Stimulated activated naive CD8-positive, alpha-beta T cell treated with anti-CD3 and anti-CD28 coated beads, Interleukin-15, Interleukin-2, amounts not matched to agents 100 ng/mL and 50 ng/mL, for 24 hours (primary cell): ENCODE data around the gene KIF19.
"Not testable (repeated sequence)": the region's sequence is repeated elsewhere in the genome, so short reads cannot be mapped to it uniquely, and the experiment has no call there.

ENCODE experiments used
- H3K27ac Mint-ChIP-seq: one replicate; pipeline ENCODE4 v1.8.0; 2021; ENCODE audit warnings: mild to moderate bottlenecking, mixed read lengths
- H3K27me3 Mint-ChIP-seq: one replicate; pipeline ENCODE4 v1.8.0; 2021; ENCODE audit warnings: mixed read lengths
- H3K36me3 Mint-ChIP-seq: one replicate; pipeline ENCODE4 v1.8.0; 2021; ENCODE audit warnings: low read depth, mixed read lengths
- H3K4me1 Mint-ChIP-seq: one replicate; pipeline ENCODE4 v1.8.0; 2021; ENCODE audit warnings: low read depth, mixed read lengths
- H3K4me3 Mint-ChIP-seq: one replicate; pipeline ENCODE4 v1.8.0; 2021; ENCODE audit warnings: mild to moderate bottlenecking, mixed read lengths
- H3K9me3 Mint-ChIP-seq: one replicate; pipeline ENCODE4 v1.8.0; 2021; ENCODE audit warnings: mixed read lengths

KIF19 gene

GRCh38 chr17:74325743-74326379 is at the start of gene KIF19:
Gene KIF19 (plus strand): TSS chr17:74326226. CDS start chr17:74326350, 124 bp downstream.
- H3K27me3 Mint-ChIP-seq, result peaks cover 32% of the 10 kb centered on the region
- H3K27ac Mint-ChIP-seq, result no peak within 1 kb of the TSS
- peaks cover 18% of the 10 kb centered on the region for H3K4me1 Mint-ChIP-seq
- H3K9me3 Mint-ChIP-seq, result no peaks in the 10 kb centered on the region
- H3K4me3 Mint-ChIP-seq, result peak within 1 kb of the TSS; percentile 39
- no peaks in the 10 kb centered on the region for H3K36me3 Mint-ChIP-seq

DNA sequence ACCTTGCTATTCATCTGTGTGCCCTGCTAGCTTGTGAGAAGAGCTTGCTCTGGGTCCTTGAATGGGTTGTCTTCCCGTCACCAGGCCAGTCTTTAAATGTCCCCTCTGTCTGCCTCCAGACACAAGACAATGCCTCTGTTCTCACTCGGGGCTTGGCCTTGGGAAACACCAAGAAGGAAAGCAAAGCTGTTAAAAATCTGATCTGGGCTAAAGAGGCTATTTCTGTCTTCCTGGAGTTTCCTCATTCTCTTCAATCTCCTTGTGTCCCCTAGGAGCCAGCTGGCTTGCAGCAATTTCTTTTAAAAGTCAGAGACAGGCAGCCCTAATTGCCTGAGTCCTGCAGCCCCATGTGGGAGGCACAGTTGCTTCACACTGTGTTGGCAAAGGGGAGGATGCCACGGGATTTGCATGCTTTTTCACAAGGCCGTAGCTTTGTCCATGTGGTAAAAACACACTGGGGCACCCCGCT is 49.5 kb upstream of the KIF19 start:
- no peak overlapping the region for H3K4me3 Mint-ChIP-seq
- H3K9me3 Mint-ChIP-seq, result no peaks in the 10 kb centered on the region
- no peaks in the 10 kb centered on the region for H3K36me3 Mint-ChIP-seq
- H3K27me3 Mint-ChIP-seq, result peaks cover 9% of the 10 kb centered on the region
- H3K4me1 Mint-ChIP-seq, result peaks cover 58% of the 10 kb centered on the region
- H3K27ac Mint-ChIP-seq, result peak overlapping the region; percentile 34

DNA sequence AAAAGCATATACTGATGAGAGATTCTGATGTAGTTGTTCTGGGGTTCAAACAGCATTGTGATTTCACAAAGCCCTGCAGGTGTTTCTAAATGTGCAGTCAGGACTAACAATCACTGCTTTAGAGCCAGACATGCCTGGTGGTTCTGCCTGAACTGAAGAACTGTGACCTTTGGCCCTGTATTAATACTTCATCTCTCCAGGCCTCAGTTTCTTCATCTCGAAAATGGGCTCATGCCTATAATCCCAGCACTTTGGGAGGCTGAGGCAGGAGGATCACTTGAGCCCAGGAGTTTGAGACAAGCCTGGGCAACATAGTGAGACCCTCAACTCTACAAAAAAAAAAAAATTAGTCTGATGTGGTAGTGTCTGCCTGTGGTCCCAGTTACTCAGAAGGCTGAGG is 48.1 kb upstream of the KIF19 start:
- Mint-ChIP-seq H3K27me3 (peaks cover 9% of the 10 kb centered on the region), H3K9me3 (no peaks in the 10 kb centered on the region), H3K36me3 (no peaks in the 10 kb centered on the region), H3K4me3 (no peak overlapping the region), H3K27ac (no peak overlapping the region), H3K4me1 (peaks cover 69% of the 10 kb centered on the region)

DNA sequence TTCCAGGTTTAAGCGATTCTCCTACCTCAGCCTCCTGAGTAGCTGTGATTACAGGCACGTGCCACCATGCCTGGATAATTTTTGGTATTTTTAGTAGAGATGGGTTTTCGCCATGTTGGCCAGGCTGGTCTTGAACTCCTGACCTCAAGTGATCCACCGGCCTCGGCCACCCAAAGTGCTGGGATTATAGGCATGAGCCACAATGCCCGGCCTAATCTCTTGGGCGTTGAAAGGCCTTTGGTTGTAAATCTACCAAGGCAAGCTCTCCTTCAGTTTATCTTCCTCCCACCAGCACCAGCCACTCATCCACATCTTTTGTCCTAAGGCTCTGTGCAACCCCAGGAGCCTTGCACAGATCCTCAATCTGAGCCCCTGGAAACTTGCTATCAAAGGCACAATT is 46.4 kb upstream of the KIF19 start:
- H3K9me3 Mint-ChIP-seq, H3K27me3 Mint-ChIP-seq, H3K4me3 Mint-ChIP-seq, H3K36me3 Mint-ChIP-seq: not testable (repeated sequence)
- Mint-ChIP-seq H3K4me1 (peaks cover 69% of the 10 kb centered on the region), H3K27ac (peak overlapping the region; percentile 81)

DNA sequence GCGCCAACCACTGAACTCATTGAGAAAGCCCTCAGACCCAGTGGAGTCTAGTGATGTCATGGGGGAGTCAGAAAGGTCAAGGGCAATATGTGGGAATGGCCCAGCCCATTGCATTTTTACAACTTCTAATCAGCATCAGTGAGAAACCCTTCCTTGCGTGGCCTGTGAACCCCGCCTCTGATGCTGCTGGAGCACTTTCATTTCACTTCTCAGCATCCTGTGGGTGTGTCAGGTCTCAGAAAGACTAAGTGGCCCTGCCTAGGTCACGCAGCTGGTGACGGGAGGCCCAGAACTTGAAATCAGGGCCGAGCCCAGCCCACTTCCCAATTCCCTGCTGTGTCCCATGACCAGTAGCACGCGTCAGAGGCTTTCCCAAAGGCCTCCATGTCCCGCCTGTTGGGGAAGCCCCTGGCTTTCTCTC is 45.9 kb upstream of the KIF19 start:
- Mint-ChIP-seq H3K4me3 (no peak overlapping the region), H3K4me1 (peaks cover 69% of the 10 kb centered on the region), H3K36me3 (no peaks in the 10 kb centered on the region), H3K27ac (peak overlapping the region; percentile 81), H3K27me3 (no peaks in the 10 kb centered on the region), H3K9me3 (no peaks in the 10 kb centered on the region)

- H3K27me3 Mint-ChIP-seq, result no peaks in the 10 kb centered on the region
- H3K4me1 Mint-ChIP-seq, result peaks cover 58% of the 10 kb centered on the region
- H3K36me3 Mint-ChIP-seq, result no peaks in the 10 kb centered on the region
- H3K27ac Mint-ChIP-seq, result peak overlapping the region; percentile 98
- H3K9me3 Mint-ChIP-seq, result no peaks in the 10 kb centered on the region
- no peak overlapping the region for H3K4me3 Mint-ChIP-seq
Observed at GRCh38 chr17:74281799-74282198, 44.2 kb upstream of the KIF19 start.

GRCh38 chr17:74282274-74282586 is 43.8 kb upstream of the KIF19 start:
- peak overlapping the region; percentile 98 for H3K27ac Mint-ChIP-seq
- not testable (repeated sequence) for H3K4me3 Mint-ChIP-seq, H3K9me3 Mint-ChIP-seq, H3K27me3 Mint-ChIP-seq, H3K36me3 Mint-ChIP-seq
- H3K4me1 Mint-ChIP-seq, result peaks cover 57% of the 10 kb centered on the region

DNA sequence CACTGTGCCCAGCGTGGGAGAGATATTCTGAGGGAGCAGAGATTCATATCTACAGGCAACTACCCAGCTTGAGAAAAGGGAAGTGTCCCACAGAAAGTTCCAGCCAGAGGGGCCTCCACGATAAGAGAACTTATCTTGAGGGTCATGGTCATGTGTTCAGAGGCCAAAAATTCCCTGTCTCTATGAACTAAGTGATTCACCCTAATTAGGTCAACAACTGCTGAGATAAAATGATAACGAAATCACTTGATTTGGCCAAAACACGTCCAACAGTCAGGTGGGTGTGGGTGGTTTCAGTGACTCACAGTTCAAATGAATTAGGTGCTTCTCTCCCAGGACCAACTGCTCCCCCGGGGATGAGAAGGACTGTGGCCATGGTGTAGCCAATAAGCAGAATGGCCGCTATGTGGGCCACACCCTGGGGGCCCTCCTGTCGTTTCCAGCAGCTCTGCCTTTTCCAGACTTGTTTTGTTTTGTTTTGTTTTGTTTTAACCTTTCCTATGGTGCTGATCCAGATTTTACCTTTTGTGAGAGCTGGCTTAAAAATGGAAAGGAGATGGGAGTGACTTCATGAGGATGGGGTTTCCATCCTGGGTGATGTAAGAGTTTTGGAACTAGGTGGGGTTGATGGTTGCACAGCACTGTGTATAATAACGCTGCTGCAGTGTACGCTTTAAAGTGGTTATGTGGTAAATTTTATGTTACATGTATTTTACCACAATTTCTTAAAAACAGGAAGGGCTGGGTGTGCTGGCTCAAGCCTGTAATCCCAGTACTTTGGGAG is 43.2 kb upstream of the KIF19 start:
- H3K4me3 Mint-ChIP-seq, result peak overlapping the region; percentile 68
- H3K9me3 Mint-ChIP-seq, result no peaks in the 10 kb centered on the region
- H3K4me1 Mint-ChIP-seq, result peaks cover 57% of the 10 kb centered on the region
- no peaks in the 10 kb centered on the region for H3K36me3 Mint-ChIP-seq
- no peaks in the 10 kb centered on the region for H3K27me3 Mint-ChIP-seq
- peak overlapping the region; percentile 98 for H3K27ac Mint-ChIP-seq

- Mint-ChIP-seq H3K4me1 (peaks cover 55% of the 10 kb centered on the region), H3K27me3 (no peaks in the 10 kb centered on the region), H3K4me3 (peak overlapping the region; percentile 68), H3K36me3 (no peaks in the 10 kb centered on the region), H3K27ac (peak overlapping the region; percentile 98), H3K9me3 (no peaks in the 10 kb centered on the region)
Observed at GRCh38 chr17:74283371-74283673, 42.7 kb upstream of the KIF19 start.

GRCh38 chr17:74287031-74287602 is 38.9 kb upstream of the KIF19 start:
- H3K9me3 Mint-ChIP-seq, result no peaks in the 10 kb centered on the region
- H3K4me1 Mint-ChIP-seq, result peaks cover 42% of the 10 kb centered on the region
- H3K27ac Mint-ChIP-seq, result no peak overlapping the region
- no peaks in the 10 kb centered on the region for H3K27me3 Mint-ChIP-seq
- H3K4me3 Mint-ChIP-seq, result no peak overlapping the region
- no peaks in the 10 kb centered on the region for H3K36me3 Mint-ChIP-seq

DNA sequence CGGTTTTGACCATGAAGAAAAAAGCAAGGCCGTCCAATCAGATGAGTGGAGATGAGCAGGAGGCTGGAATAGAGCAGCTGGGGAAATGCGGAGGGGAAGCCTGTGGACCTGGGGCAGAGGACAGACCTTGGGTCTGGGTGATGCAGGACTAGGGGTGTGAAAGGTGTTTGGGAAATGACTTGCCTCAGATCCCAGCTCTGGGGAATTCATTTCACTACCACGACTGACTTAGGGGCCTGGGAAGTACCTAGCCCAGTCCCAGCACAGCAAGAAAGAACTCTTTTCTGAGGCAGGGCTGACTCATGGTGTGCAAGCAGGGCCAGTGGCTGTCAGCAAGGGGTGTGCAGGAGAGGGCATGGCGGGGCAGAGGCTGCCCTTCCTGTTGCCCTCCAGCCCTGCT is 37.2 kb upstream of the KIF19 start:
- no peaks in the 10 kb centered on the region for H3K27me3 Mint-ChIP-seq
- no peaks in the 10 kb centered on the region for H3K36me3 Mint-ChIP-seq
- no peaks in the 10 kb centered on the region for H3K9me3 Mint-ChIP-seq
- H3K4me3 Mint-ChIP-seq, result no peak overlapping the region
- peaks cover 29% of the 10 kb centered on the region for H3K4me1 Mint-ChIP-seq
- no peak overlapping the region for H3K27ac Mint-ChIP-seq

- no peak overlapping the region for H3K4me3 Mint-ChIP-seq
- H3K9me3 Mint-ChIP-seq, result no peaks in the 10 kb centered on the region
- peak overlapping the region; percentile 11 for H3K27ac Mint-ChIP-seq
Observed at GRCh38 chr17:74289688-74290087, 36.3 kb upstream of the KIF19 start.

DNA sequence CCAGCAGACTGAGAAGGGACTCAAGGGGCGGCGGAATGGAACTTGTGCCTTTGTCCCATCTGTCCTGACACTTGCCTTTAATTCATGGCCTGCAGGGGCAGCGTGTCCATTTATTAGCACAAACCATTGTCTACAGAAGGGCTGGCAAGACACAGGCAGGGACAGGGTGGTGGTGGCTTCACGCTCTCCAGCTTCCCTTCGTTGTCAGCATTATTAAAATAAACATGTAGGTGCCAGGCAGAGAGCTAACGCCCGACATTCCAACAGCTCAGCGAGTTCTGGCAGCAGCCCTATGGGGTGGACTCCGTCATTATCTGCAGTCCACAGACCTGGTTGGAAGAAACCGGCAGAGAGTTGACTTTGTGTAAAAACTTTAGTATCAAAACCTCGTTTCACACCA is 35.7 kb upstream of the KIF19 start:
- no peaks in the 10 kb centered on the region for H3K36me3 Mint-ChIP-seq
- no peak overlapping the region for H3K27ac Mint-ChIP-seq
- no peaks in the 10 kb centered on the region for H3K9me3 Mint-ChIP-seq
- H3K4me3 Mint-ChIP-seq, result no peak overlapping the region
- no peaks in the 10 kb centered on the region for H3K27me3 Mint-ChIP-seq
- H3K4me1 Mint-ChIP-seq, result peaks cover 16% of the 10 kb centered on the region

More at GRCh38 chr17:74289688-74290087, 36.3 kb upstream of the KIF19 start:
- Mint-ChIP-seq H3K4me1 (peaks cover 21% of the 10 kb centered on the region), H3K27me3 (no peaks in the 10 kb centered on the region), H3K36me3 (no peaks in the 10 kb centered on the region)

DNA sequence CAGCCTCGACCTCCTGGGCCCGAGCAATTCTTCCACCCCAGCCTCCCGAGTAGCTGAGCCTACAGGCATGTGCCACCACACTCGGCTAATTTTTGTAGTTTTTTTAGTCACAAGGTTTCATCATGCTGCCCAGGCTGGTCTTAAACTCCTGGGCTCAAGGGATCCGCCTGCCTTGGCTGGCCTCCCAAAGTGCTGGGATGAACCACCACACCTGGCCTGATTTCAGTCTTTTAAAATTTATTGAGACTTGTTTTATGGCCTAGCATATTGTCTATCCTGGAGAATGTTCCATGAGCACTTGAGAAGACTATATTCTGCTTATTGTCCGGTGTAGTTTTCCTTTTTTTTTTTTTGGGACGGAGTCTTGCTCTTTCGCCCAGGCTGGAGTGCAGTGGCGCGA is 33.5 kb upstream of the KIF19 start:
- Mint-ChIP-seq H3K36me3 (no peaks in the 10 kb centered on the region), H3K27ac (no peak overlapping the region), H3K9me3 (no peaks in the 10 kb centered on the region), H3K27me3 (no peaks in the 10 kb centered on the region), H3K4me1 (peaks cover 30% of the 10 kb centered on the region), H3K4me3 (no peak overlapping the region)

DNA sequence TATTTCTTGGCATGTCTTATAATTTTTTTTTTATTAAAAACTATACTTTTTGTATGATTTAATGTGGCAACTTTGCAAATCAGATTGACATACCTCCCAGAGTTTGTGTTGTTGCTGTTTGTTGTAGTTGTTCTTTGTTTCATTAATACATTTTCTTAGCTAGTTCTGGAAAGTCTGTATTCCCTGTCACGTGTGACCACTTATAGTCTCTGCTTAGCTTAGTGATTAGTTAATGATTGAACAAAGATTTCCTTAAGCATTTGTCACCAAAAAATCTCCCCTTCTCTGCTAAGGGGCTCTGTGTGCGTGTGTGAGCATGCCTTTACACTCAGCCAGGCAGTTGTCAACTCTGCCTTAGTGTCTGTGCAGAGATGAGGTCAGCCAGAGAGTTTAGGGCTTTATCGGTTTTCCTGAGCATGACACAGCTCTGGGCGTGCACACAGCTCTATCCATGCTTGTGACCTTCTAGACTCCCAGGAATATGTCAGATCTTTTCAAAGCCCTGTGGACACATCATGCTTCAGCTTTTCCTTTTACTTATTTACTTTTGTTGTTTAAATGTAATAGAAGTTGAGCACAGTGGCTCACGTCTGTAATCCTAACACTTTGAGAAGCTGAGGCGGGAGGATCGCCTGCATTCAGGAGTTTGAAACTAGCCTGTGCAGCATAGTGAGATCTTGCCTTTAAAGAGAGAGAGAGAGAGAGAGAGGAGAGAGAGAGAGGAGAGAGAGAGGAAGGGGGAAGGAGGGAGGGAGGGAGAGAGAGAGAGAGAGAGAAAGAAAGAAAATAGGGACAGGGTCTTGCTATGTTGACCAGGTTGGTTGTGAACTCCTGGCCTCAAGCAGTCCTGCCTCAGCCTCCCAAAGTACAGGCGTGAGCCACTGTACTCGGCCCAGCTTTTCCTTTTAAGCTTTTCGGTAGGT is 30.1 kb upstream of the KIF19 start:
- no peak overlapping the region for H3K27ac Mint-ChIP-seq
- no peaks in the 10 kb centered on the region for H3K9me3 Mint-ChIP-seq
- H3K4me3 Mint-ChIP-seq, result no peak overlapping the region
- H3K36me3 Mint-ChIP-seq, result no peaks in the 10 kb centered on the region
- peaks cover 4% of the 10 kb centered on the region for H3K27me3 Mint-ChIP-seq
- H3K4me1 Mint-ChIP-seq, result peaks cover 27% of the 10 kb centered on the region
